Measurements from ENCODE around the gene LY9.

LY9 gene

GRCh38 chr1:160836981-160837557 lies 41.1 kb downstream of the LY9 start:
- no peak for DNase-seq (ENCODE audit: low read depth)

GRCh38 chr1:160837558-160838205 lies 41.7 kb downstream of the LY9 start:
- DNase-seq (ENCODE audit: low read depth) = peak; percentile 81

GRCh38 chr1:160838888-160839287 lies 42.9 kb downstream of the LY9 start:
- DNase-seq (ENCODE audit: low read depth) = no peak

- DNase-seq (ENCODE audit: low read depth) = no peak
Observed at GRCh38 chr1:160839746-160840145, 43.8 kb downstream of the LY9 start.

- DNase-seq (ENCODE audit: low read depth) = no peak
Observed at GRCh38 chr1:160841079-160841478, 45.1 kb downstream of the LY9 start.

- no peak for DNase-seq (ENCODE audit: low read depth)
Observed at GRCh38 chr1:160844447-160845232, 48.7 kb downstream of the LY9 start.

GRCh38 chr1:160846281-160846680 lies 50.3 kb downstream of the LY9 start:
- no peak for DNase-seq (ENCODE audit: low read depth)

- no peak for DNase-seq (ENCODE audit: low read depth)
Observed at GRCh38 chr1:160850541-160850940, 54.6 kb downstream of the LY9 start.

- DNase-seq (ENCODE audit: low read depth) = no peak
Observed at GRCh38 chr1:160850993-160851392, 55.0 kb downstream of the LY9 start.

- DNase-seq (ENCODE audit: low read depth) = no peak
Observed at GRCh38 chr1:160853014-160853413, 57.0 kb downstream of the LY9 start.

GRCh38 chr1:160853754-160854153 lies 57.8 kb downstream of the LY9 start:
- no peak for DNase-seq (ENCODE audit: low read depth)

GRCh38 chr1:160855181-160855981 lies 59.4 kb downstream of the LY9 start:
- no peak for DNase-seq (ENCODE audit: low read depth)

- DNase-seq (ENCODE audit: low read depth) = no peak
Observed at GRCh38 chr1:160858097-160858496, 62.1 kb downstream of the LY9 start.

- DNase-seq (ENCODE audit: low read depth) = no peak
Observed at GRCh38 chr1:160858507-160858906, 62.5 kb downstream of the LY9 start.

GRCh38 chr1:160859166-160859565 lies 63.2 kb downstream of the LY9 start:
- DNase-seq (ENCODE audit: low read depth) = no peak

GRCh38 chr1:160860840-160861505 lies 65.0 kb downstream of the LY9 start:
- DNase-seq (ENCODE audit: low read depth) = no peak

- DNase-seq (ENCODE audit: low read depth) = no peak
Observed at GRCh38 chr1:160862203-160863060, 66.5 kb downstream of the LY9 start, which contains the start of gene CD244. Gene CD244, minus strand, starts transcription at chr1:160862887. Its CDS starts 210 bp downstream, at chr1:160862677.

GRCh38 chr1:160863061-160863773 lies 67.2 kb downstream of the LY9 start:
- DNase-seq (ENCODE audit: low read depth) = no peak

GRCh38 chr1:160863774-160864131 lies 67.8 kb downstream of the LY9 start:
- no peak for DNase-seq (ENCODE audit: low read depth)

- no peak for DNase-seq (ENCODE audit: low read depth)
Observed at GRCh38 chr1:160864173-160864572, 68.2 kb downstream of the LY9 start.
